NCI-H187 treated with DMSO at 0.1 percent for 48 hours (cell line): ENCODE measurements around the gene UNC5B.

Experiments
- DNase-seq: peaks from one replicate; lab custom pipeline; 2025; lab: John Stamatoyannopoulos, UW

UNC5B gene

GRCh38 chr10:71344154-71344925 is 132.0 kb downstream of the UNC5B start:
- no peak for DNase-seq

DNA sequence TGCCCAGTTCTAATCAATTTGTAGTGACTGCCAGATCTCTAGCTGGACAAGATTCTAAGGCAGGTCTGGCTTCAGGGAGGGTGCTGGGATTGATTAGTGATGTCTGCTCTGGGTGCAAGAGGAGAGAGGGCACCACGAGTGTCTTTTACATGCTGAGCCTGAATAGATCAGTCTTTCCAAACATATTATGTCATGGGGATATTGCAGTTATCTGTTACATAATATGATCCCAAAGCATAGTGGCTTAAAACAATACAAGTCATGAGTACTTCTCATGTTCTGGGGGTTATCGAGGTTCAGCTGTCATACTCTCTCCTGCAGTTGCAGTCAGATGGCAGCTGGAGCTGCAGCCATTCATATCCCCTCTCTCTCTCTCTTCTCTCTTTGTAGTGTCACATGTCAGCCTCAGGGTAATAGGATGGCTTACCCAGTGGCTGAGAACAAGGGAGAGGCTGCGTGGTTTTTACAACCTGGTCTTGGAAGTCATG is 132.7 kb downstream of the UNC5B start:
- no peak for DNase-seq

- DNase-seq = no peak
Observed at GRCh38 chr10:71345694-71346093, 133.3 kb downstream of the UNC5B start.

GRCh38 chr10:71346731-71347130 is 134.4 kb downstream of the UNC5B start:
- no peak for DNase-seq

GRCh38 chr10:71347587-71348395 is 135.4 kb downstream of the UNC5B start:
- no peak for DNase-seq

DNA sequence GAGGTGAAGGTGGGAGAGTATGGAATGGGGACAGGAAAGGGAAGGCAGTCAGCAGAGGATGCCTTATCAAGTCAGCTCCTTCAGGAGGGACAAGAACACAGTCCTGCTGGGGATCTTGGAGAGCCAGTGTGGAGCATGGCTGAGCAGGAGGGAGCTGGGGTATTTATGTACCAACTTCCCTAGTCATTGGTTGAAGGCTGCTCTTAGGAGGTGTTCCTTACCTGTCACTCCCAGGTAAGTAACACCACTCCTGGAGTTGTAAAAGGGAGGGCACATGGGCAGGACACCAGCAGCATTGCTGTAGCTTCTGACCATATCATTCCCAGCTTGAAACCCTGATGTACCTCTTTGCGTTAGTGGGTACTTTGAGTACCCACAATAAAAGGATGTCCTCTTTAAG is 136.5 kb downstream of the UNC5B start:
- no peak for DNase-seq

DNA sequence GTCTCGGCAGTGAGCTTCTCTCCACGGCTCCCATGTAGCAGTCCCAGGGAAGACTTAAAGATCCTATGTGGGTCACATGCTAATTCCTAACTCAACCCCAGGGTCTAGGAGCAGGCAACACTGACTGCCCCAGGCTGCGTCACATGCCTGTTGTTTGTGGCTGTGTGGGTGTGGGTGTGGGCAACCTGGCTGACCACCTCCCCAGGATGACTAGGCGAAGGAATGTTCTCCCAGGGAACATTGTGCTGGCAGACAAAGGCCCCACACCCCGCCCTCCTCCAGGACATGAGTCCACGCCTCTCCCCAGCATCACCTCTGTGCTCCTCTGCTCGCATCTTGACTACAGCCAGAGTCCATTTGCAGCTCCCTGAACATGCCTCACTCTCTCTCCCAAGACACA is 137.0 kb downstream of the UNC5B start:
- no peak for DNase-seq

DNA sequence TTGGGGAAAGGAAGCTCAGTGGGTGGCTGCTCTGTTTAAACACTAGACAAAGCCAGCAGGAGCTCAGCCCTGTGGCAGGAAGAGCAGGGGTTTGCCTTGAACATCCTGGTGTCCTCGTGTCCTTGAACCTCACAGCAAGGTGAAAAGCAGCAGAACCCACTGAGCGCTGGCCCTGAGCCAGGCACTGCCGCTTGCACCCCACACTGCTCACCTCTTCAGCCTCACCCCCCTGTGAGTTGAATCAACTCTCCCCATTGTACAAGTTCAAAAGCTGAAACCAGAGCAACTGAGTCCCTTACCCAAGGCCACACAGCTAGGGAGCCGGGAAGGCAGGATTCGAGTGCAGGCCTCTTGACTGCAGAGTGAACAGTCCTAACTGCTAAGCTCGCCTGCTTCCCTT is 138.7 kb downstream of the UNC5B start:
- no peak for DNase-seq

GRCh38 chr10:71351628-71352319 is 139.4 kb downstream of the UNC5B start:
- DNase-seq = no peak
